GM13977 (cell line): Measurements from ENCODE around the gene ARAF.
"Not testable (repeated sequence)": the region's sequence is repeated elsewhere in the genome, so short reads cannot be mapped to it uniquely, and the experiment has no call there.

Experiments
- DNase-seq: peaks from one replicate; pipeline ENCODE4 v3.0.0; 2012; ENCODE audit warnings: low spot score
- in situ Hi-C: fragments of 300-500 bp; cut with MboI; formaldehyde crosslinking; loops from one replicate; pipeline ENCODE4 v1.12.0; 2022; ENCODE audit warnings: low sequenced_read_pairs, low pct_unique_long_range_greater_than_20kb, mixed read lengths, inconsistent platforms; ENCODE audit not compliant: unreplicated experiment
- TF ChIP-seq, protein P1 (sequence below): IDR thresholded peaks from 2 replicates; pipeline ENCODE4 v1.5.1; 2012; ENCODE audit warnings: mild to moderate bottlenecking, control low read depth; ENCODE audit not compliant: insufficient read depth; ENCODE audit errors: extremely low read depth, missing control alignments

Gene ARAF

DNA sequence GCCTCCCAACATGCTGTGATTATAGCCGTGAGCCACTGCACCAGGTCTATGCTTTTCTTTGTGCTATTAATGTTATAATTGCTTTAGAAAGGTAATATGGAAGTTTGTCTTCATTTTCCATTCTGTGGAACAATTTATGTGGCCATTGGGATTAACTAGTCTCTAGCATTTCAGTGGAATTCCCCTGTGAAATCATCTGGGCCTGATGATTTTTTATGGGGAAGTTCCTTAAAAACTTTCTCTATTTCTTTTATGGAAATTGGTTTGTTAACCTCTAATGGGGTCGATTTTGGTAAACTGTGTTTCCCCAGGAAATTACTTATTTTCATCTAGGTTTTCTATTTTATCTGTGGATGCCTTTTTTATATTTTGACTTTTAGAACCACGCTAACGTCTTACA, 32.5 kb downstream of the ARAF start:
- TF ChIP-seq, protein P1, sequence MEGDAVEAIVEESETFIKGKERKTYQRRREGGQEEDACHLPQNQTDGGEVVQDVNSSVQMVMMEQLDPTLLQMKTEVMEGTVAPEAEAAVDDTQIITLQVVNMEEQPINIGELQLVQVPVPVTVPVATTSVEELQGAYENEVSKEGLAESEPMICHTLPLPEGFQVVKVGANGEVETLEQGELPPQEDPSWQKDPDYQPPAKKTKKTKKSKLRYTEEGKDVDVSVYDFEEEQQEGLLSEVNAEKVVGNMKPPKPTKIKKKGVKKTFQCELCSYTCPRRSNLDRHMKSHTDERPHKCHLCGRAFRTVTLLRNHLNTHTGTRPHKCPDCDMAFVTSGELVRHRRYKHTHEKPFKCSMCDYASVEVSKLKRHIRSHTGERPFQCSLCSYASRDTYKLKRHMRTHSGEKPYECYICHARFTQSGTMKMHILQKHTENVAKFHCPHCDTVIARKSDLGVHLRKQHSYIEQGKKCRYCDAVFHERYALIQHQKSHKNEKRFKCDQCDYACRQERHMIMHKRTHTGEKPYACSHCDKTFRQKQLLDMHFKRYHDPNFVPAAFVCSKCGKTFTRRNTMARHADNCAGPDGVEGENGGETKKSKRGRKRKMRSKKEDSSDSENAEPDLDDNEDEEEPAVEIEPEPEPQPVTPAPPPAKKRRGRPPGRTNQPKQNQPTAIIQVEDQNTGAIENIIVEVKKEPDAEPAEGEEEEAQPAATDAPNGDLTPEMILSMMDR: no peak
- in situ Hi-C loops: no loop called here

DNA sequence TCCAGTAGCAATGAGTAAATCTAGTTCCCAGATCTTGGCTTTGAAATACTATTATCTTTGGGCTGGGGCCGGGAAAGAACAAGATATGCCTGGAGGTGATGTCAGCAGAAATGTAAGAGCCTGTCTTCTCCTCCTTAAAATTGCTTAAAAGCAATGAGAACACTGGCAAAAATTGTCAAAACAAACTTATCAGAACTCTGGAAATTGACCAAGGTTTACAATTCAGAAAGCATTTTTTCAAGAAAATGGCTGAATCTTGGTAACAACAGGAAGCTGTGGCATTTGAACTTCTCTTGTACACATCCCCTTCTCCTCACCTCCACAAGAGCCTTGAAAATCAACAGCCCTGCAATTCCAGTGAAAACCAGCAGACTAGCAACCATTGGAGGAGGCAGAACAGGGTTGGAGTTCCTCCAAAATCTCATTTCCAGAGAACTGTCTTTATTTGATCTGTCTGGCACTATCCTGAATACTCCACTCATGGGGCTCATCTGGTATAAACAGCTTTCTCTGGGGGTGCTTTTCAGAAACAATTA, 34.8 kb downstream of the ARAF start:
- DNase-seq: no peak
- in situ Hi-C loops: no loop called here
- TF ChIP-seq, protein P1: no peak

More for the DNA sequence above, 32.5 kb downstream of the ARAF start:
- no peak for DNase-seq

DNA sequence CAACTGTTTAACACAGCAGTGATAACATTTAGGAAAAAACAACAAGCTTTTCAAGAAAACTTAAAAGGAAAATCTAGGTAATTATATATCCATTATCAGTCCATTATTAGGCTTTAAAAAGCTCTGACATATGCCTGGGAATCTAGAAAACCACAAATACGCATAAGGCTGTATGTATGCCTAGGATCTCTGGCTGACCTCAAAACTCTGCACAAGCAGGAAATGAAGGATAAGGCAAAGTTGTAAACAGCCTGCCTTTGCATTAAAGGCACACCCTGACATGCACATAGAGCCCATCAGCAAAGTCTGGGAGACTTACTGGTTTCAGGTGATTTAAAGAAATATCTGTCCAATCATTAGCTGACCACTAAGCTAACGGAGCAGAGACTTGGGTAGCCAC, 35.3 kb downstream of the ARAF start:
- DNase-seq: no peak
- in situ Hi-C loops: no loop called here

DNA sequence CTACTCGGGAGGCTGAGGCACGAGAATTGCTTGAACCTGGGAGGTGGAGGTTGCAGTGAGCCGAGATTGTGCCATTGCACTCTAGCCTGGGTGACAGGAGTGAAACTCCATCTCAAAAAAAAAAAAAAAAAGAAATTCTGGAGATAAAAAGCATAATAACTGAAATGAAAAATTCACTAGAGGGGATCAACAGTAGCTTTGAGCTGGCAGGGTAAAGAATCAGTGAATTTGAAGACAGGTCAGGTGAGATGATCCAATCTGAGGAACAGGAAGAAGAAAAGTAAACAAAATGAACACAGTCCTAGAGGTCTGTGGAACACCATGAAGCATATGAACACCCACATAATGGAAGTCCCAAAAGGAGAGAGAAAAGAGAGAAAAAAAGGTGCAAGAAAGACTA, 36.2 kb downstream of the ARAF start:
- in situ Hi-C loops: no loop called here
- no peak for DNase-seq
- TF ChIP-seq, protein P1: no peak

More for the DNA sequence above, 35.3 kb downstream of the ARAF start:
- TF ChIP-seq, protein P1: no peak

DNA sequence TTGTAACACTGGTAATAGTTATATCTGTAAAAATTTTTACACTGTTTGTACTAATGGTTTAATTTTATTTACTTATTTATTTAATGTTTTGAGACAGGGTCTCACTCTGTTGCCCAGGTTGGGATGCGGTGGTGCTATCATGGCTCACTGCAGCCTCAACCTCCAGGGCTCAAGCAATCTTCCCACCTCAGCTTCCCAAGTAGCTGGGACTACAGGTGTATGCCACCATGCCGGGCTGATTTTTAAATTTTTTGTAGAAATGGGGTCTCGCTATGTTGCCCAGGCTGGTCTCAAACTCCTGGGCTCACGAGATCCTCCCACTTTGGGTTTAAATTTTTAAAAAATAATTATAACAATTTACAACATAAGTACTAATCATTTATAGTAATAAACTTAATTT, 42.1 kb downstream of the ARAF start:
- in situ Hi-C loops, DNase-seq: not testable (repeated sequence)

DNA sequence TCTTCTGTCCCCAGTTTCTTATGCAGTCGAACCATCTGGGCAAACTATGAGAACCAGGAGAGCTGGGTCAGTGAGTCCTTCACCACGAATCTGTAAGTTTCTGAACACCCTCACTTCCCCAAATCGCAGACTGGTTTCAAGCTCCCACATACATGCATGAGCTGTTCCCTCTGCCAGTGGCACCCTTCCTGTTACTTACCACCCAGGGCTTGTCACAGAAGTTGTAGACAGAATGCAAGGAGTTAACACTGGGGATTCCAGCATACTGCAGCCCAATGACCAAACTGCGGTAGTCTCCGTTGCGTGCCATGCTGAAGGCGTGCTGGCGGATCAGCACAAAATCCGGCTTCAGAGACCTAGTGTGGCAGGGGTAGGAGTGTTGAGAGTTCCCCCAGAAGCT, 44.0 kb downstream of the ARAF start:
- in situ Hi-C loops: no loop called here
- TF ChIP-seq, protein P1: no peak
- no peak for DNase-seq

DNA sequence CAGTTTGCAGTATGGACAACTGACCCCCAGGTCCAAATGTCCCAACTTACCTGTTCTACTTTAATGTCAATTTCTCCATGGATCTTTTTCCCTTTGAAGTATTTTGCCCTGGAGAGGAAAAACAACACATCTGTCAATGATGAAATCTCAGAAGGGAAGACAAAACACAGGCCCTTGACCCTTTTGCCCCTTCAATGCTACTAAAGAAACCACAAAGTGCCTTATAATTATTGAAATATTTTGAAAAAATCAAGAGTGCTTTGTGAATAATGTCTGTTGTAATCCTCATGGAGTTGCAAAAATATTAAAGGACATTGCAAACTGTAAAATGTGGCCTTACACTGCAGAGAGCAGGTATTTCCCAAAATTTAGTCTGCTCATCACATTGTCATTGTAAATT, 46.1 kb downstream of the ARAF start:
- in situ Hi-C loops: no loop called here
- no peak for DNase-seq
- TF ChIP-seq, protein P1: no peak
